Neural cell (in vitro differentiated cells): Measurements from ENCODE around the gene PTPRN2. TPM values are rescaled to one million over a fixed set of nuclear protein-coding genes. Genes with fewer than 3 reads are reported as not detected.

Experiments
- H2AFZ ChIP-seq: fragments of 200-600, 300-800 bp; sonication (generic), shearing (Covaris generic); 2 replicates; pipeline ENCODE4 v1.6.0; 2014; ENCODE audit warnings: low read depth, mild to moderate bottlenecking, antibody characterized with exemption, low read length, moderate library complexity
- H3F3A ChIP-seq: fragments of 200-600 bp; shearing (Covaris generic); 2 replicates; pipeline ENCODE4 v1.6.1; 2016; ENCODE audit warnings: mild to moderate bottlenecking, moderate library complexity, mixed read lengths, antibody characterized with exemption, low read length; ENCODE audit not compliant: insufficient read depth, poor library complexity, severe bottlenecking
- H3K27ac ChIP-seq: fragments of 200-600, 300-800 bp; sonication (generic), shearing (Covaris generic); 2 replicates; pipeline ENCODE4 v1.5.1; 2014; ENCODE audit warnings: mild to moderate bottlenecking, low read length, moderate library complexity
- H3K27me3 ChIP-seq: fragments of 300-800, 200-600 bp; sonication (generic), shearing (Covaris generic); 2 replicates; pipeline ENCODE4 v1.6.0; 2014; ENCODE audit warnings: mild to moderate bottlenecking, low read depth, low read length, moderate library complexity; ENCODE audit not compliant: insufficient read depth
- H3K36me3 ChIP-seq: fragments of 300-800, 200-600 bp; sonication (generic), shearing (Covaris generic); 2 replicates; pipeline ENCODE4 v1.5.1; 2014; ENCODE audit warnings: mild to moderate bottlenecking, antibody characterized with exemption, low read length, moderate library complexity; ENCODE audit not compliant: insufficient read depth
- H3K4me2 ChIP-seq: fragments of 300-800, 200-600 bp; sonication (generic), shearing (Covaris generic); 2 replicates; pipeline ENCODE4 v1.6.0; 2014; ENCODE audit warnings: mild to moderate bottlenecking, low read length
- H3K4me3 ChIP-seq: fragments of 300-800, 200-600 bp; sonication (generic), shearing (Covaris generic); 2 replicates; pipeline ENCODE4 v1.5.1; 2014; ENCODE audit warnings: mild to moderate bottlenecking, low read length, moderate library complexity
- H3K79me2 ChIP-seq: fragments of 200-600 bp; shearing (Covaris generic); replicated peaks from 2 replicates; pipeline ENCODE4 v1.6.0; 2014; ENCODE audit warnings: mild to moderate bottlenecking, low read length, moderate library complexity; ENCODE audit not compliant: insufficient read depth
- H3K9ac ChIP-seq: fragments of 300-800, 200-600 bp; sonication (generic), shearing (Covaris generic); 2 replicates; pipeline ENCODE4 v1.6.1; 2016; ENCODE audit warnings: mild to moderate bottlenecking, low read length, mixed read lengths
- H3K9me2 ChIP-seq: fragments of 200-600 bp; shearing (Covaris generic); 2 replicates; pipeline ENCODE4 v1.6.1; 2016; ENCODE audit warnings: mild to moderate bottlenecking, low read length, mixed read lengths; ENCODE audit not compliant: insufficient read depth
- H3K9me3 ChIP-seq: fragments of 200-600, 300-800 bp; sonication (generic), shearing (Covaris generic); 2 replicates; pipeline ENCODE4 v1.6.1; 2016; ENCODE audit warnings: mild to moderate bottlenecking, mixed run types, low read length, moderate library complexity, mixed read lengths
- H4K20me1 ChIP-seq: fragments of 200-600 bp; shearing (Covaris generic); 2 replicates; pipeline ENCODE4 v1.6.1; 2016; ENCODE audit warnings: mild to moderate bottlenecking, mixed run types; ENCODE audit not compliant: insufficient read depth
- EP300 ChIP-seq: fragments of 450-650 bp; conservative IDR thresholded peaks from 2 replicates; pipeline ENCODE4 v1.6.1; 2014; ENCODE audit warnings: antibody characterized with exemption, mild to moderate bottlenecking, moderate library complexity; ENCODE audit not compliant: poor library complexity, severe bottlenecking
- EZH2 ChIP-seq: fragments of 200-600, 300-800 bp; shearing (Covaris generic), sonication (generic); IDR thresholded peaks from 2 replicates; pipeline ENCODE4 v1.6.1; 2014; ENCODE audit warnings: antibody characterized with exemption, low read length, borderline replicate concordance, mild to moderate bottlenecking; ENCODE audit not compliant: insufficient read depth, poor library complexity, severe bottlenecking
- MXI1 ChIP-seq: fragments of 450-650 bp; conservative IDR thresholded peaks from 2 replicates; pipeline ENCODE4 v1.6.1; 2014; ENCODE audit warnings: antibody characterized with exemption, mild to moderate bottlenecking; ENCODE audit not compliant: poor library complexity, severe bottlenecking
- POLR2AphosphoS5 ChIP-seq: IDR thresholded peaks from 2 replicates; pipeline ENCODE4 v1.6.1; 2012
- RAD21 ChIP-seq: fragments of 450-650 bp; conservative IDR thresholded peaks from 2 replicates; pipeline ENCODE4 v1.6.1; 2014; ENCODE audit warnings: antibody characterized with exemption, mild to moderate bottlenecking, moderate library complexity
- REST ChIP-seq: IDR thresholded peaks from 2 replicates; pipeline ENCODE4 v1.6.1; 2012; ENCODE audit warnings: borderline replicate concordance
- SMC3 ChIP-seq: fragments of 450-650 bp; conservative IDR thresholded peaks from 2 replicates; pipeline ENCODE4 v1.6.1; 2014; ENCODE audit warnings: antibody characterized with exemption, mild to moderate bottlenecking, moderate library complexity; ENCODE audit not compliant: poor library complexity
- TAF1 ChIP-seq: IDR thresholded peaks from 2 replicates; pipeline ENCODE4 v1.6.1; 2012; ENCODE audit warnings: low read depth
- polyA plus RNA-seq: library from polyadenylated mRNA; depleted of rRNA; stranded (reverse); fragments of >200 nt; gene quantifications from 2 replicates; pipeline ENCODE4 v1.2.3, GENCODE V29; 2014
- TF ChIP-seq, protein P1 (sequence below): fragments of 450-650 bp; IDR thresholded peaks from 2 replicates; pipeline ENCODE4 v1.5.1; 2014; ENCODE audit warnings: antibody characterized with exemption, mild to moderate bottlenecking, moderate library complexity; ENCODE audit not compliant: poor library complexity, severe bottlenecking

The PTPRN2 gene
- polyA plus RNA-seq, 1 donor from 2014 or later = 31.0 TPM

DNA sequence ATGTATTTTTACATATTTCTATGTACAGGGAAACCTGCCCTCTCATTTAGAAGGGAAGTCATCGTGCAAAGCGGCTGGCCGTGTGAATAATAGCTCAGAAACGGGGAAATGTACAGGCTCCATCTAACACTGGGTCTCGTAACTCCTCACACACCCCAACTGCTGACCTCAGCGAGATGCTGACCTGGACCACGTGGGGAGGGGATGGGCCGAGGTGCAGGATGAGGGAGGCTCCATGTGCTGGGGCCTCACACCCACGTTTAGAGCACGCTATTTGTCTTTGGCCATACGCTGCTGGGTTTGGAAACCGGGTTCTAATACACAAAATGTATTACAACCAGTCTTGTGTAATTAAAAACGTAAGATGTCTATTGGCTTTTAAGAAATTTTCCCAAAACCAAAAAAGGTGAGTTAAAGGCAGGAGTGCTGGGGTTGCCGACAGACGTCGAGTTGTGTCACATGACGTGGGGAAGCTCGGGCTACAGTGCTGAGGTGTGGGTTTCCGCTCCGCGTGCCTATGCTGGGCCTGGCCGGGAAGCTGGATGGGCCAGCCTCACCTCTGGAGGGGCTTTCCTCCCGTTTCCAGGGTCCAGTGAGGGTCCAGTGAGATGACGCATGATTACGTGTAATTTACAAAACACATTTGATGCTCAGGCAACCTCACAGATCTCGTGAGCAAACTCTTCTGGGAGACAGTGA lies 1035.2 kb downstream of the PTPRN2 start:
- Histone ChIP-seq H3K79me2 (no peaks in the 10 kb centered on the region), H3K9ac (no peak overlapping the region), H2AFZ (no peak overlapping the region), H3K4me3 (no peak overlapping the region), H3K27me3 (no peaks in the 10 kb centered on the region), H3K36me3 (peaks cover 5% of the 10 kb centered on the region), H3K9me2 (no peaks in the 10 kb centered on the region), H4K20me1 (no peaks in the 10 kb centered on the region), H3K4me2 (no peak overlapping the region), H3K27ac (no peak overlapping the region), H3F3A (peaks cover 3% of the 10 kb centered on the region), H3K9me3 (no peaks in the 10 kb centered on the region)
- TF ChIP-seq TAF1 = no peak
- no peak for TF ChIP-seq POLR2AphosphoS5
- TF ChIP-seq EZH2 = no peak
- TF ChIP-seq MXI1 = no peak
- no peak for TF ChIP-seq EP300
- no peak for TF ChIP-seq REST
- TF ChIP-seq SMC3 = no peak
- no peak for TF ChIP-seq RAD21
- TF ChIP-seq, protein P1, sequence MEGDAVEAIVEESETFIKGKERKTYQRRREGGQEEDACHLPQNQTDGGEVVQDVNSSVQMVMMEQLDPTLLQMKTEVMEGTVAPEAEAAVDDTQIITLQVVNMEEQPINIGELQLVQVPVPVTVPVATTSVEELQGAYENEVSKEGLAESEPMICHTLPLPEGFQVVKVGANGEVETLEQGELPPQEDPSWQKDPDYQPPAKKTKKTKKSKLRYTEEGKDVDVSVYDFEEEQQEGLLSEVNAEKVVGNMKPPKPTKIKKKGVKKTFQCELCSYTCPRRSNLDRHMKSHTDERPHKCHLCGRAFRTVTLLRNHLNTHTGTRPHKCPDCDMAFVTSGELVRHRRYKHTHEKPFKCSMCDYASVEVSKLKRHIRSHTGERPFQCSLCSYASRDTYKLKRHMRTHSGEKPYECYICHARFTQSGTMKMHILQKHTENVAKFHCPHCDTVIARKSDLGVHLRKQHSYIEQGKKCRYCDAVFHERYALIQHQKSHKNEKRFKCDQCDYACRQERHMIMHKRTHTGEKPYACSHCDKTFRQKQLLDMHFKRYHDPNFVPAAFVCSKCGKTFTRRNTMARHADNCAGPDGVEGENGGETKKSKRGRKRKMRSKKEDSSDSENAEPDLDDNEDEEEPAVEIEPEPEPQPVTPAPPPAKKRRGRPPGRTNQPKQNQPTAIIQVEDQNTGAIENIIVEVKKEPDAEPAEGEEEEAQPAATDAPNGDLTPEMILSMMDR = no peak

- no peak overlapping the region for H3K4me2 ChIP-seq
- H3K9me2 ChIP-seq = no peaks in the 10 kb centered on the region
- H3K4me3 ChIP-seq = no peak overlapping the region
- H3F3A ChIP-seq = peaks cover 3% of the 10 kb centered on the region
- peaks cover 14% of the 10 kb centered on the region for H3K36me3 ChIP-seq
- no peaks in the 10 kb centered on the region for H3K79me2 ChIP-seq
- no peaks in the 10 kb centered on the region for H3K27me3 ChIP-seq
- H4K20me1 ChIP-seq = no peaks in the 10 kb centered on the region
- no peak overlapping the region for H2AFZ ChIP-seq
- TF ChIP-seq, protein P1 = no peak
- TF ChIP-seq POLR2AphosphoS5 (no peak), EP300 (no peak), EZH2 (no peak), RAD21 (no peak), MXI1 (no peak), REST (no peak), SMC3 (no peak), TAF1 (no peak)
- no peaks in the 10 kb centered on the region for H3K9me3 ChIP-seq
- no peak overlapping the region for H3K27ac ChIP-seq
- no peak overlapping the region for H3K9ac ChIP-seq
Measured at GRCh38 chr7:157551325-157552070, 1036.1 kb downstream of the PTPRN2 start.
